ENCODE measurements around the gene TAOK3. TPM values are rescaled to one million over a fixed set of nuclear protein-coding genes. Genes with fewer than 3 reads are reported as not detected.

Gene TAOK3
- total RNA-seq, 1 donor from 2014 or later: 10.4 TPM

DNA sequence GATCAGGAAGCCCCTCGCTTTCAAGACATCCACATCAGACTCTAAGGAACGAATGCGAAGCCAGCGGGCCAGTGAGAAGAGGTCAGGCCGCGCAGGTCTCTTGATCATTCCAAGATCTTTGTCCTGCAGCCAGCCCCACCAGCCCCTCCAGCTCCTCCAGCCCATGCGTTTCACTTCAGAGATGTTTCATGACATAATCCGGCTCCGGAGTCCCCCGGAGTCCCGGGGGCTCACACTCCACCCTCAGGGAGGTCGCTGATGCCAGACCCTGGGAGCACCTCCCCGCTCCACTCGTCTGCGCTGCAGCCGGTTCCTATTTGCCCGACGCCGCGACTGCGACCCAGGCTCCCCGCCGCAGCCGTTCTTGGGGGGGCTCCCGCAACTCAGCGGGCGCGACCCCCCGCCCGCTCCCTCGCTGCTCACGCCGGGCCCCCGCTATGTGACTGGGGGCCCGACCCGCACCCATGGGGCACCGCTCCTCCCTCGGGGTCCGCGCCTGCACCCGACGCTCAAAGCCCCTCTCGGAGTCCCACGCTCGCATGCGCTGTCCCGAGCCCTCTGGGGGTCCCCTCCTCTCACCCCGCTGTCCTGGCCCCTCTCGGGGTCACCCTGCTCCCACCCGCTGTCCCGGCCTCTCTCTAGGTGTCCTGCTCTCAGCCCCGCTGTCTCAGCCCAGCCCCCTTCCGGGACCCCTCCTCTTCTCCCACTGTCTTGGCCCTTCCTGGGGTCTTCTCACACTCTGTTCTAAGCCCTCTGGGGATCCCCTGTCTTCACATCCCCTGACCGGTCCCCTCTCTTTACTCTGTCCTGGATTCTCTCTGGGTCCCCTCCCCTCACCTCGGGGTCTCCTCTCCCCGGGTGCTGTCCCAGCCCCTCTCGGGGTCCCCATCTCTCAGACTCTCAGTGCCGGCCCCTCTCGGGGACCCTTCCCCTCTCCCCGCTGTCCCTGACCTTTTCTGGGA, 1.1 kb downstream of the TAOK3 start:
- H3K4me3 ChIP-seq (ENCODE audit: low read depth, low read length): peak overlapping the region; percentile 79
- DNase-seq (ENCODE audit: low read depth): no peak
- TF ChIP-seq, protein P1, sequence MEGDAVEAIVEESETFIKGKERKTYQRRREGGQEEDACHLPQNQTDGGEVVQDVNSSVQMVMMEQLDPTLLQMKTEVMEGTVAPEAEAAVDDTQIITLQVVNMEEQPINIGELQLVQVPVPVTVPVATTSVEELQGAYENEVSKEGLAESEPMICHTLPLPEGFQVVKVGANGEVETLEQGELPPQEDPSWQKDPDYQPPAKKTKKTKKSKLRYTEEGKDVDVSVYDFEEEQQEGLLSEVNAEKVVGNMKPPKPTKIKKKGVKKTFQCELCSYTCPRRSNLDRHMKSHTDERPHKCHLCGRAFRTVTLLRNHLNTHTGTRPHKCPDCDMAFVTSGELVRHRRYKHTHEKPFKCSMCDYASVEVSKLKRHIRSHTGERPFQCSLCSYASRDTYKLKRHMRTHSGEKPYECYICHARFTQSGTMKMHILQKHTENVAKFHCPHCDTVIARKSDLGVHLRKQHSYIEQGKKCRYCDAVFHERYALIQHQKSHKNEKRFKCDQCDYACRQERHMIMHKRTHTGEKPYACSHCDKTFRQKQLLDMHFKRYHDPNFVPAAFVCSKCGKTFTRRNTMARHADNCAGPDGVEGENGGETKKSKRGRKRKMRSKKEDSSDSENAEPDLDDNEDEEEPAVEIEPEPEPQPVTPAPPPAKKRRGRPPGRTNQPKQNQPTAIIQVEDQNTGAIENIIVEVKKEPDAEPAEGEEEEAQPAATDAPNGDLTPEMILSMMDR (conservative IDR thresholded peaks at IDR 0.05; ENCODE audit: low read depth, low read length): no peak

DNA sequence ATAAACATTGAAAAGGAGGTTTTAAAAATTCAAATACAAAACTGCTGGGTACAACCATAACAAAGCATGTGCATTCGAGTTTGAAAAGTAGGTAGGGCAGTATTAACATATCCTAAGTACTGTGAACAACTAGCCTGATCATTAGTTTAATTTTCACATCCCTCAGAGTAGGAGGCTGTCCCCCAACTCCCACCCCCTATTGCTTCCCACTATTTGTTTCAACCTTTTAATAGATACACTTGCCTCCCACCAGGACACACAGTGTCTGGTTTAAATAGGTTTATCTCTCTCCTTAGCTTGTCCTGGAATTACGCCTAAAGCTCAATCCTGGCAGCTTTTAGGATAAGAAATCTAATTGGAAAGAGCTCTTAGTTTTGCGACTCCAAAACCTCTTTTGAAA, 2.1 kb downstream of the TAOK3 start:
- TF ChIP-seq, protein P1 (conservative IDR thresholded peaks at IDR 0.05; ENCODE audit: low read depth, low read length): no peak
- DNase-seq (ENCODE audit: low read depth): no peak
- H3K4me3 ChIP-seq (ENCODE audit: low read depth, low read length): peak overlapping the region; percentile 79

GRCh38 chr12:118368821-118369220, 3.9 kb downstream of the TAOK3 start:
- no peak overlapping the region for H3K4me3 ChIP-seq (ENCODE audit: low read depth, low read length)
- TF ChIP-seq, protein P1 (conservative IDR thresholded peaks at IDR 0.05; ENCODE audit: low read depth, low read length): no peak
- no peak for DNase-seq (ENCODE audit: low read depth)

GRCh38 chr12:118361889-118362288, 10.8 kb downstream of the TAOK3 start:
- DNase-seq (ENCODE audit: low read depth): no peak
- TF ChIP-seq, protein P1 (conservative IDR thresholded peaks at IDR 0.05; ENCODE audit: low read depth, low read length): no peak
- no peak overlapping the region for H3K4me3 ChIP-seq (ENCODE audit: low read depth, low read length)

GRCh38 chr12:118361092-118361404, 11.7 kb downstream of the TAOK3 start:
- no peak for DNase-seq (ENCODE audit: low read depth)
- TF ChIP-seq, protein P1 (conservative IDR thresholded peaks at IDR 0.05; ENCODE audit: low read depth, low read length): no peak
- H3K4me3 ChIP-seq (ENCODE audit: low read depth, low read length): no peak overlapping the region

DNA sequence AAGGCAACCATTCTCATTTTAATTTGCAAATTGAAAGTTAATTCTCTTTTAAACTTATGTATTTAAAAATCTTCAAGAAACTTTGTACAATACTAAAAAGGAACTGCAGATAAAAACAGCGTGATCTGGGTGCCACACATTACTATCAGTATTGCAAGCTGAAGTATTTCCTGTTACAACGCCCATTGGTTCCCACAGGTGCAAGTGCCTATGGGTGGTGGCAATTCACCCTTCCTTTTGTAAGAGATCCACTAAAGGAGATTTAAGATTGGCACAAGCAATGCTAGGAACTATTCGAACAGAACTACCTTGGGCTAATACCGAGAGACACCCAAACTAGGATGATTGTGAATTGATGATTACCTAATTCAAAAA, 13.2 kb downstream of the TAOK3 start:
- H3K4me3 ChIP-seq (ENCODE audit: low read depth, low read length): no peak overlapping the region
- TF ChIP-seq, protein P1 (conservative IDR thresholded peaks at IDR 0.05; ENCODE audit: low read depth, low read length): no peak

More for the DNA sequence above, 13.2 kb downstream of the TAOK3 start:
- no peak for DNase-seq (ENCODE audit: low read depth)

Measured in epithelial cell of proximal tubule (primary cell).